ENCODE measurements around the gene PPCS.

PPCS gene

GRCh38 chr1:42453386-42453785, 3.0 kb upstream of the PPCS start:
- H3K4me1 ChIP-seq (ENCODE audit: low read length) = peaks cover 9% of the 10 kb centered on the region
- H3K27me3 ChIP-seq (replicated peaks; ENCODE audit: insufficient read depth, low read length) = no peaks in the 10 kb centered on the region
- no peaks in the 10 kb centered on the region for H4K20me1 ChIP-seq (ENCODE audit: insufficient read depth, low read length)
- no peak overlapping the region for H3K9ac ChIP-seq (ENCODE audit: low read length)
- no peak overlapping the region for H3K4me3 ChIP-seq (ENCODE audit: low read length)
- DNase-seq = no peak
- H3K79me2 ChIP-seq (ENCODE audit: low read length) = peaks cover 16% of the 10 kb centered on the region
- H3K36me3 ChIP-seq (replicated peaks; ENCODE audit: insufficient read depth, low read length) = no peaks in the 10 kb centered on the region
- H3K9me3 ChIP-seq (replicated peaks; ENCODE audit: insufficient read depth, low read length) = no peaks in the 10 kb centered on the region
- H3K9me2 ChIP-seq (replicated peaks; ENCODE audit: insufficient read depth, low read length) = no peaks in the 10 kb centered on the region
- TF ChIP-seq CTCF (IDR thresholded peaks at IDR 0.05; ENCODE audit: low read length) = no peak
- TF ChIP-seq EZH2 (optimal IDR thresholded peaks at IDR 0.05; ENCODE audit: low read depth, low read length) = no peak
- TF ChIP-seq EZH2phosphoT487 (IDR thresholded peaks at IDR 0.05; ENCODE audit: low read length) = no peak
- no peak overlapping the region for H3K27ac ChIP-seq (ENCODE audit: low read length)
- H3F3A ChIP-seq (ENCODE audit: insufficient read depth, low read length) = peaks cover 7% of the 10 kb centered on the region; the same call in 1 of the 2 replicates
- no peak overlapping the region for H3K4me2 ChIP-seq (ENCODE audit: low read depth, low read length)
- H2AFZ ChIP-seq (ENCODE audit: low read length) = no peak overlapping the region

GRCh38 chr1:42454403-42454802, 1.9 kb upstream of the PPCS start:
- Histone ChIP-seq H3K79me2 (ENCODE audit: low read length) (peaks cover 16% of the 10 kb centered on the region), H3K9me3 (replicated peaks; ENCODE audit: insufficient read depth, low read length) (no peaks in the 10 kb centered on the region), H3K4me1 (ENCODE audit: low read length) (peaks cover 9% of the 10 kb centered on the region), H3K4me3 (ENCODE audit: low read length) (no peak overlapping the region), H3K27ac (ENCODE audit: low read length) (no peak overlapping the region), H2AFZ (ENCODE audit: low read length) (no peak overlapping the region), H3K4me2 (ENCODE audit: low read depth, low read length) (no peak overlapping the region), H3K9me2 (replicated peaks; ENCODE audit: insufficient read depth, low read length) (no peaks in the 10 kb centered on the region), H3K36me3 (replicated peaks; ENCODE audit: insufficient read depth, low read length) (no peaks in the 10 kb centered on the region), H3K27me3 (replicated peaks; ENCODE audit: insufficient read depth, low read length) (no peaks in the 10 kb centered on the region), H3F3A (ENCODE audit: insufficient read depth, low read length) (peaks cover 7% of the 10 kb centered on the region; the same call in 1 of the 2 replicates), H4K20me1 (ENCODE audit: insufficient read depth, low read length) (no peaks in the 10 kb centered on the region), H3K9ac (ENCODE audit: low read length) (no peak overlapping the region)
- TF ChIP-seq EZH2phosphoT487 (IDR thresholded peaks at IDR 0.05; ENCODE audit: low read length) (no peak), CTCF (IDR thresholded peaks at IDR 0.05; ENCODE audit: low read length) (no peak), EZH2 (optimal IDR thresholded peaks at IDR 0.05; ENCODE audit: low read depth, low read length) (no peak)
- no peak for DNase-seq

- Histone ChIP-seq H3K9me3 (replicated peaks; ENCODE audit: insufficient read depth, low read length) (no peaks in the 10 kb centered on the region), H3K9me2 (replicated peaks; ENCODE audit: insufficient read depth, low read length) (no peaks in the 10 kb centered on the region), H4K20me1 (ENCODE audit: insufficient read depth, low read length) (no peaks in the 10 kb centered on the region), H2AFZ (ENCODE audit: low read length) (peak overlapping the region; percentile 100), H3K27me3 (replicated peaks; ENCODE audit: insufficient read depth, low read length) (no peaks in the 10 kb centered on the region), H3K79me2 (ENCODE audit: low read length) (peaks cover 16% of the 10 kb centered on the region), H3K4me1 (ENCODE audit: low read length) (peaks cover 9% of the 10 kb centered on the region), H3K27ac (ENCODE audit: low read length) (peak overlapping the region; percentile 84), H3F3A (ENCODE audit: insufficient read depth, low read length) (peaks cover 14% of the 10 kb centered on the region; the same call in 1 of the 2 replicates), H3K9ac (ENCODE audit: low read length) (peak overlapping the region; percentile 95), H3K4me2 (ENCODE audit: low read depth, low read length) (peak overlapping the region; percentile 99), H3K4me3 (ENCODE audit: low read length) (peak overlapping the region; percentile 89), H3K36me3 (replicated peaks; ENCODE audit: insufficient read depth, low read length) (no peaks in the 10 kb centered on the region)
- DNase-seq = peak; percentile 81
- no peak for TF ChIP-seq EZH2phosphoT487 (IDR thresholded peaks at IDR 0.05; ENCODE audit: low read length)
- no peak for TF ChIP-seq EZH2 (optimal IDR thresholded peaks at IDR 0.05; ENCODE audit: low read depth, low read length)
- TF ChIP-seq CTCF (IDR thresholded peaks at IDR 0.05; ENCODE audit: low read length) = no peak
Observed at GRCh38 chr1:42456754-42457089, 379 bp downstream of the PPCS start.
